Stimulated activated CD8-positive, alpha-beta memory T cell treated with anti-CD3 and anti-CD28 coated beads, Interleukin-2, amount 100 ng/mL, for 48 hours (primary cell): Measurements from ENCODE around the gene OTUD5.

Source experiments
- DNase-seq, 2 donors: peaks; one replicate each; pipeline ENCODE4 v3.0.0-alpha.2; 2020; ENCODE audit warnings: low read depth in 2 of 2

The OTUD5 gene

DNA sequence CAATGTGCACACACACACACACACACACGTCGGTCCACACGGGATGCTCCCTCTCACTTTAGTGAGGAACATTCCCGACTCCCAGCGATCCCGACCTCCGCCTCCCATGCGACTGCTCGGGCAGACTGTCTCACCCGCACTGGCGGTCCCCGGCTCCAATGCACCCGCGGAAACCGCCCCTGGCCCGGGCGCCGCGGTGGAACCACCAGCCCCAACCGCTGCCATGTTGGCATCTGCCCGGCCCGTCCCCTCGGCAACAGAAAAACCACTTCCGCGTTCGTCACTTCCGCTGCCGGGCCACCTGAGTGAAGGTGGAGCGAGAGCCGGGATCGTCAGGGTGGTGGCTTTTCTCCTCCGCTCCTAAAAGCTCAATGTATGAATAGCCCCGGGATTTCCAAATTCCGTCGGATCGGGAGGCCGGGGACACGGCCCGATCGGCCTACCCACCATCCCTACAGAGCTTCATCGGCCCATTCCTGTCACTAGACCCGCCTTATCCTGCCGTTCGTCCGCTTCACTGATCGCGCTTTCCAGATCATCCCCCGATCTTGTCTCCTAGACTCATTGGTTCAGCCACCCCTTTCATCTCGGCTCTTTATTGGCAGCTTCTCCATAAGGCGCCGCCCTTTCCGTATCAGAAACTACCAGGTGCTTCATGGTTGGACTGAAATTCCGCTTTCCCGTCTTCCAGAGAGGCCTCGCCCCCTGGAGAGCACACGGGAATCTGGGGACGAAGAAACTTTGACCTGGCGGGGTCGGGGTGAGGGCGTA lies 45.8 kb downstream of the OTUD5 start, which contains the start of gene SLC35A2:
SLC35A2 (minus strand) TSS at position 235 of the 771 bp plus-strand sequence; CDS start at position 225, 10 bp downstream.
- DNase-seq: peak; percentile 72 to 81

DNA sequence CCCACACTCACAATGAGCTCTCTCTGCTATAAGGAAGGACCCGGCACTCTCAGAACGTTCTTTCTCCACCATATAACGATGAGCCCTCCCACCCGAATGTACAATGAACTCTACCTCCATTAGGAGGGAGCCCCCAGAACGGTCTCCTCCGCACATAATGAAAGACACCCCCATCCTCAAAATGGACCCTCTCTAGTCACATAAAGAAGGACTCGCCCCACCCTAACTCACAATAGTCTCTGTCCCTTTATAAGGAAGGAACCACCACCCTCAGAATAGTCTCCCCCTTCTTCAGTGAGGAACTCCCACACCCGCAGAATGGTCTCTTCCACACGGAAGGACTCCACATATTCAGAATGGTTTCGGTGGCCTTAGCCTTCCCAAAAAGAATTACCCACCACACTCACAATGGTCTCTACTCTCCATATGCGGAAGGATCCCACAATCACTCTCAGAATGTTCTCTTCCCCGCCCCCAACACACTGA lies 46.4 kb downstream of the OTUD5 start:
- no peak for DNase-seq

DNA sequence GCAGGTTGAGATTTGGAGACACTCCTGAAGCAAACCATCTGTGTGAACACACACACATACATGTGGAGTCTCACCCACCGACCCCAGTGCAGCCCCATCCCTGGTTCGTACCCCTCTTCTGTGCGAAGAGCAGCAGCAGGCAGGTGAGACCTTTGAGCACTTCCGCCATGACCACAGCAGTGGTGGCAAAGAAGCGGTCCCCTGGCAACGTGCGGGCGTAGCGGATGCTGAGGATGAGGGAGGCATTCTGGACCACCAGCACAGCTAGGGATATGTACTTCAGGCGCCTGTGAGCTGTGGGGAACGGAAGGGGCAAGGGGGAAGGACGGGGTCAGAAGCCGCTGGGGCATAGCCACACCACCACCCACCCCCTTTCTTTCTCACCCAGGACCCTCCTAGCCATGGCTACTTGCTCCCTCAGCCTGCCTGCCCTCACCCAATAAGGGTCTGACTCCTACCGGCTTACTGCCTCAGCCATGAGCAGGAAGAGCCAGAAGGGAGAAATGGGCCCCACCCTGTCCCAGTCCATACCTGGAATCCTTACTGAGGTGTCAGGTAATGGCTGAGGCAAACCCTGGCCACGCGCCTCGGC lies 47.6 kb downstream of the OTUD5 start:
- no peak for DNase-seq

DNA sequence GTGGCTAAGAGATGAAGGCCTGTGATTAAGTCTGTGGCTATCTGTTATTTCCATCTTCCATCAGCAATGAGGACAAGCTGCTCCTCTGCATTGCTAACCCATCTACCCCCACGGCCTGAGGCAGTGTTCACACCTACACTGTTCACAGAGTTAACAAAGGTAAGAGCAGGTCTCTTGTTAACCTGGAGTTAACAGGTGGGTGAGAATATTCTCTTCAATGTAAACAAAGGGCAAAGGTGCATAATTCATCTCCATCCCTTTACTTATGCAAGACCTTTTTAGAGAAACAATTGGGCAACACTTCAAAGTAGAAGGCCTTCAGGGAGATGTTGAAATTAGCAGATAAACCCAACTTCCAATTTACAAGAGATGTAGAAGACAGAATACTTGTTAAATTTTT lies 48.8 kb downstream of the OTUD5 start:
- DNase-seq: no peak

DNA sequence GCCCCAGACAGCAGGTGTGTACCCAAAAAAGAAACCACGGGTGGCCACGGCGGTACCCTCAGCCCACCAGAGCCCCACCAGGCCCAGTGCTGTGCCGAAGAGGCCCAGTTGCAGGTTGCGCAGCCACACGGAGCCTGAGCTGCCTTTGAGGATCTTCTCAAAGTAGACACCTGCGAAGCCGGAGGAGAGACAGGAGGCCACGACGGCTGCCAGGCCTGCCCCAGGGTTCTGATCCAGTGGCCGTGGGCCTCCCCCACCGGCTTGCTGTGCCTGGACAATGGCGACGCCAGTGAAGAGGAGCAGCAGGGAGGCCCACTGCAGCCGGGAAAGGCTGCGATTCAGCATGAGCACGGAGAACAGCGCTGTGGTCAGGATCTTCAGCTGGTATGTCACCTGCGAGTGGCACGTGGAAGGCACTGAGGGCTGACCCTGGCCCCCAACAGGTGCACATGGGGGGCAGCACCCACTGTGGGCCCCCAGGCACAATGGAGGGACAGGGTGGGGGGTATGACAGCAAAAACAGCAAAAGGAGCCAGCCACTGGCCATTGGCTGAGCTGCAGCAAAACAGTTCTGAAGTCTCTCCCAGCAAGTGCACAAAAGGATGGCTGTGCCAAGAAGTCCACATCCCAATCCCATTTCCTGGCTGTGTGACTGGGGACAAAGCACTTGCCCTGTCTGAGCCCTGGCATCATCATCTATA lies 52.2 kb downstream of the OTUD5 start:
- no peak for DNase-seq

DNA sequence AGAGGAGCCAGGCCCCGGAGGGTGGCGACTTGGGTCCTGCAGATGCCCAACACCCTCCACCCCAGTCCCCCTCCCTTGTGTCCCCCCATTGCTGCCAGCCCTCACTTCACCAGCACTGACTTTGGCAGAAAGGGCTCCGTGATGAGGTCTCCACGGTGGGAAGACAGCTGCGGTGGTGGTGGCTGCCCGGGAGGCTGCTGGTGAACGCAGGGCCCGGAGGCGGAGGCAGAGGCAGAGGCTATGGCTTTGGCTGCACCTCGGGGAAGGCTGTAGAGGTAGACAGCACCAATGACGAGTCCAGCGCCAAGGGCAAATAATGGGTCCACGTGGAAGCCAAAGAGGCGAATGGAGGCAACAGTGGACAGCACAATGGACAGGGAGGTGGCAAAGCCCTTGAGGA lies 52.8 kb downstream of the OTUD5 start:
- DNase-seq: no peak

DNA sequence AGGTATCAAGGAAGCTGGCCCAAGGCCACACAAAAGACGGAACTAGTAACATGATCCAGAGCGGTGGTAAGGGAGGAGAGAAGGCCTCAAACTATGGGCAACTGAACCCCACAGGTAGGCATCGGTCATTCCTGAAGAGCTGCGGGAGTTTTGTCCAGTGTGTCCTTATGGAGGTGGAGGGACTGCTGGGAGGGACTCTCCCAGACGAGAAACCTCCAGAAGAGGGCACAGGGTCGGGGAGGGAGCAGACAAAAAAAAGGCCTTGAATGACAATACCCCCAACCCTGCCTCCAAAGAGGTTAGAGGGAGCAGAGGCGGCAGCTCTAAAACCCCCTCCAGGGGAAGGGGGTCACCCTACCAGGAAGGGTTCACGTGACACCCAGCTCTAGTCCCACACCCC lies 53.2 kb downstream of the OTUD5 start:
- no peak for DNase-seq

DNA sequence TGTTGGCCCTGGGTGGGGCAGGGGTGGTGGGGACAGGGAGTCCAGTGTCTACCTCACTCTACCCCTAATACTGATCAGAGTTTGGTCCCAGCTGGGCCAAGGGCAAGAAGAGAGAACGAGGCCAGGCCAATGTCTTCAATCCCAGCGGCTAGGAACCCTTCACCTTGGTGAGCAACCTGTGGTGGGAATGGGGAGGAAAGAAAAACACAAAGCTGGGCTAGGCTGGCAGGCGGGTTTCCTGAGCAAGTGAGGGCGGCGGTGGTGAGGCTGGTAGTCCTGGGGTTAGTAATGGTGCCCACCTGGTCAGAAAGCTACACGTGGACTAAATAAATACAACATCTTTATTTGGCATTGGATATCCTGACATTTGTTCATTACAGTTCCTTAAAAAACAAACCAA lies 54.1 kb downstream of the OTUD5 start:
- DNase-seq: no peak

DNA sequence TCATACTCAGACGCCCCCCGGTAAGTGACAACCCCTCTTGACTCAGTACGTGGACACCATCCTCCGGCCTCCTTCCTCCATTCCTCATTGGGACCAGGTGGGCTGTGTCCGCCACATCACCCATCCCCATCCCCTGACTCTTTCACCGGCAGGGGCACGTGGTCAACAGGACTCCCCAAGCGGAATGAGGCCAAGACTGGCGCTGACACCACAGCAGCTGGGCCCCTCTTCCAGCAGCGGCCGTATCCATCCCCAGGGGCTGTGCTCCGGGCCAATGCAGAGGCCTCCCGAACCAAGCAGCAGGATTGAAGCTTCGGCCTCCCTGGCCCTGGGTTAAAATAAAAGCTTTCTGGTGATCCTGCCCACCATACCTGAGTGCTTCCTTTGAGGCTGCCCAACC lies 54.6 kb downstream of the OTUD5 start:
- no peak for DNase-seq

DNA sequence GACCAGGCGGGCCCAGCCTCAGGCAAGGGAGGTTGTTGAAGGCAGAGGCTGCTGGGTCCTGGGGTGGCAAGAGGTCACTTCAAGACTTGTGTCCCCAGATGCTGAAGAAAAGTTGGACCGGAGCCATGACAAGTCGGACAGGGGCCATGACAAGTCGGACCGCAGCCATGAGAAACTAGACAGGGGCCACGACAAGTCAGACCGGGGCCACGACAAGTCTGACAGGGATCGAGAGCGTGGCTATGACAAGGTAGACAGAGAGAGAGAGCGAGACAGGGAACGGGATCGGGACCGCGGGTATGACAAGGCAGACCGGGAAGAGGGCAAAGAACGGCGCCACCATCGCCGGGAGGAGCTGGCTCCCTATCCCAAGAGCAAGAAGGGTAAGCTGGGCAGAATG lies 55.3 kb downstream of the OTUD5 start:
- no peak for DNase-seq

DNA sequence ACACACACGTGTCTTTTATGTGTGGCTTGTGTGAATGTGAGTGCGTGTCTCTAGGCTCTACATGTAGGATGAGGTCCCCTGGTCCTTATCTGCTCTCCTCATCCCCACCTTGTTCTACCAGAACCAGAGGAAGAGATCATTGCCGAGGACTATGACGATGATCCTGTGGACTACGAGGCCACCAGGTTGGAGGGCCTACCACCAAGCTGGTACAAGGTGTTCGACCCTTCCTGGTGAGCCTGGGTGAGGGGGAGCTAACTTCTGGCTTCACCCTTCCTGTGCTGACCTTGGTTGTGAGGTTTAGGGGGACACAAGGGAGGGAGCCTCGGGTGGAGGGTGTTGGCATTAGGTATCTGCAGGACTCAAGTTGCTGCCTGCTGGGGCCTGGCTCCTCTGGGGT lies 56.3 kb downstream of the OTUD5 start:
- no peak for DNase-seq

DNA sequence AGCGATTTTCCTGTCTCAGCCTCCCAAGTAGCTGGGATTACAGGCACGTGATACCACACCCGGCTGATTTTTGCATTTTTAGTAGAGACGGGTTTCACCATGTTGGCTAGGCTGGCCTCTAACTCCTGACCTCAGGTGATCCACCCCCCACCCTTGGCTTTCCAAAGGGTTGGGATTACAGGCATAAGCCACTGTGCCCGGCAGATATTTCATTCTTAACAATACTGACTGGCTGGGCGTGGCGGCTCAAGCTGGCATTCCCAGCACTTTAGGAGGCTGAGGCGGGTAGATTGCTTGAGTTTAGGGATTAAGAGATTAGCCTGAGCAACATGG lies 58.4 kb downstream of the OTUD5 start:
- DNase-seq: no peak

DNA sequence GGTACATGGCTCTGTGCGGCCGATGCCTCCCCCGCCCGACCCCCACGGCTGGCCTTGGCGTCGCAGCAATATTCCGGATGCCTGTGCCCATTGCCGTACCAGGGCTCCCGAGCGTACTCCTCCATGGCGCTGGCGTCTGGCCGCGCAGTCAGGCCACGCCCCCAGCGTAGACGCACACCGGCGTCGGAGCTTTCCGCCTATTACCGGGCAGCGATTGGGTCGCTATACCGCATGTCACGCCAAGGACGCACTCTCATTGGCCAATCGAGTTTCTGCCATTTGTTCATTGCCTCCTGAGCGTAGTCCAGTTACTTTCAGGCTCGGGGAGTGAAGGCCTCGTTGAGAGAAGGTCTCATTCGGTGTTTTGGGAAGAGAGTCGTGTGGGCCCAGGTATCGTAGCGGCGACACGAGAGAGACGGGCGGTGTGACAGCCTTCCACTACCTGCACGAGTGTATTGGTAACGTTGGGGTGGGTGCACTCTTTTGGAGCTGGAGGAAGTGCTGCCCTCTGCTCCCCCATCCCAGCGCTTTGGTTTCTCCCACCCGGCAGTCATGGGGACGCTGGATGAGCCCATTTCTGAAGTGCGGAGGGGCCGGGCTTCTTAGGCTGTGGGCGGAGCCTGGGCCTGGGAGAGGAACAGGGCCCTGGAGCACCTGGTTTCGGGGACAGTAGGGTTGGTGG lies 59.6 kb downstream of the OTUD5 start, which contains the start of the genes PQBP1 and TIMM17B:
PQBP1 (plus strand) TSS at position 306 of the 682 bp plus-strand sequence. CDS start 580 bp downstream, outside the sequence.
TIMM17B (minus strand) TSS at position 144 of the 682 bp plus-strand sequence; CDS start at position 125, 19 bp downstream.
- peak; percentile 70 to 74 for DNase-seq

DNA sequence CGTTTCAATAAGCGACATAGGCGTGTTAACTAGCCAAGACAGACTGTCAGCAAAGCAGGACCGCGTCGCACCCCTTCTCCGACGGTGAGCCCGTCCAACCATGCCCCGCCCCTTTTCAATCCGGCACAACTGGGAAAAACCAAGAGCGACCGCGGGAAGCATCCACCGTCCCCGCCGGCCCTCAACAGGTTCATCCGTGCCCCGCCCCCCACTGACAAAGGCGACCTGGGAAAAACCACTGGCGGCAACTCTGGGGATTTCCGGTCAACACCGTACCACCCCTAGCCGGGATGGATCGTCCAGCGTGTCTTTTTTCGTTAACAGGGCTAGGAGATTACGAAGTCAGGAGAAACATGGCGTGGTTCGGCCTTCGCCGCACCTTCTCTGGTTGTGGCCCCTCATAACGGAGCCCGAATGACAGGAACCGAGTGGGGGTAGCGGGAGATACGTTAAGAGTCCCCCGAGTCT lies 60.2 kb downstream of the OTUD5 start:
- DNase-seq: peak in 1 of 2 donors; percentile 47

DNA sequence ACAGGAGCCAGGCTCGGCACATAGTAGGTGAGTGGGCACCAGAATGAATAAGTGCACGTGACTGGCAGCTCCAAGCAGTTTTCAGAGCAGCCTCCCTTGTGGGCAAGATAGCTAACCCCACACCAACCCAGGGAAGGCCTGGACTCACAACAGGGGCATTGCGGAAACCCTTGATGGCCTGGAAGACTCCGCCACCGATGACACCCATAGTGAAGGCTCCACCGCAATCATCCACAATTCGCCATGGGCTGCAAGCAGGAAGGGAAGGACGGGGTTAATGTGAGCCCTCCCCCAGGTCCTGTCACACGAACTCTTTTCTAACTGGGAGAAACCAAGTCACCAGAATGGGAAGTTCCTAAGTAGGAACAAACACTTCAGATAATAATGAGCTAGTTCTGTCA lies 60.8 kb downstream of the OTUD5 start:
- no peak for DNase-seq

DNA sequence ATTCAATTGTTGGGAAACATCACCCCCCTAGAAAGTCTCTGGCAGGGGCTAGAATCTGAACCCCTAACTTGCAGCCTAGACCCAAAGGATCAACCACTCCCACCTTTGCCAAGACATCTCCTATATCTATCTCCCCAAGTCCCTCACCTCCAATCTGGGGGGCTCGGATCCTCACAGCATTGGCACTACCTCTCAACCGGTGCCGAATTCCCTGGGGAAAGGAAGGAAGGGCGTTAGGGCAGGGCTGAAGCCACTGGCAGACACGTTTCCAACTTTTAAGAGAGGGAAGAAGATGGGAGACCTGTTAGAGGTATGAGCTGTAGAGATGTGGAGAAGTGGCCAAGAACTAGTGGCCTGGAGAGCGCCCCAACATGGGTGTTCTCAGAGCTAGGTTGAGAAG lies 62.5 kb downstream of the OTUD5 start:
- no peak for DNase-seq

DNA sequence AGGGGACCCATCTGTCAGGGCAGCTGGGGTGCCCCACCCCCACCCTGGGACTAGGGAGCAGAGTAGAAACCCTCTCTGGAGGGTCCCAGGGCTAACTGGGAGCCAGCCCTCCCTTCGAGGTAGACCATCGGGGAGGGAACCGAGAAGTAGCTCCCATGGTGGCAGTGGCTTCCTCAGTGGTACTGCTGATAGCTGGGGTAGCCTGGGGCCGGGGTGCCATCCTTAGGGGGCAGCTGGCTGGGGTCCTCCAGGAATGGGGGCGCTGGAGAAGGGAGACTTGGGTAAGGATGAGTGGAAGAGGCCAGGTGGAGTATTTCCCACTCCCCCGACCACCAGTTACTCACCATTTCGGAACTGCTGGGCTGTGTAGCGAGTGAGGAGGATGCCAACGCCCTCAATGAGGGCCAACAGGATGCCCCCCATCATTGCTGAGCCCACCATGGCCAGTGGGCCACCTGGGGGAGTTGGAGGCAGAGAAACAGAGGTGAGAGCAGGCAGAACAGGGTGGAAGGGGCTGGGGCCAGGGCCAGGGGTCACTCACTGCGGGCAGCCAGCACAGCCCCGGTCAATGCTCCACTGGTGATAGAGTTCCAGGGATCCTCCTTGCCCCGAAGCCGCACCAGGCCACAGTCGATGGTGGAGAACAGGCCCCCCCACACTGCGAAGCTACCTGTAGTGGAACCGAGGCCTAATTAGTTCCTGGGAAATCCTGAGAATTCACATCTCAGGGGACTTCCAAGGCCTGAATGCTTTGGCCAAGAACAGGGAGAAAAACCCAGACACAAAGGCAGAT lies 63.7 kb downstream of the OTUD5 start:
- no peak for DNase-seq

DNA sequence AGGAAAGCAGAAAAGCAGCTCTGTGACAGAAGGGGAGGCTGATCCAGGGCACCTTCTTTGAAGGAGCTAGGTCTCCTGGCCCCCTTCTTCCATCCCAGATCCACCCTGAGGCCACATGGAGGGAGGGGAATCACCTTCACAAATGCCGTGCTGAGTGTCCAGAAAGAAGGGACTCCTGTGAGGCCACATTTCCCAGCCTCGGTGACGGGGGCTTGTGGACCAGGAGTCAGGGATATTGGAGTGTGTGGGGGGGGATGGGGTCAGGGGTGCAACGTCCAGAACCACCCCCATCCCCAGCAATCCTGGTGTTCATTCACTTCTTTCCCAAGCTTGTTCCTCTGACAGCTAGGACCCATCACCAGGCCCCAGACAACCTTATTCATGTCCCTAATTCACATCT lies 64.5 kb downstream of the OTUD5 start:
- no peak for DNase-seq

DNA sequence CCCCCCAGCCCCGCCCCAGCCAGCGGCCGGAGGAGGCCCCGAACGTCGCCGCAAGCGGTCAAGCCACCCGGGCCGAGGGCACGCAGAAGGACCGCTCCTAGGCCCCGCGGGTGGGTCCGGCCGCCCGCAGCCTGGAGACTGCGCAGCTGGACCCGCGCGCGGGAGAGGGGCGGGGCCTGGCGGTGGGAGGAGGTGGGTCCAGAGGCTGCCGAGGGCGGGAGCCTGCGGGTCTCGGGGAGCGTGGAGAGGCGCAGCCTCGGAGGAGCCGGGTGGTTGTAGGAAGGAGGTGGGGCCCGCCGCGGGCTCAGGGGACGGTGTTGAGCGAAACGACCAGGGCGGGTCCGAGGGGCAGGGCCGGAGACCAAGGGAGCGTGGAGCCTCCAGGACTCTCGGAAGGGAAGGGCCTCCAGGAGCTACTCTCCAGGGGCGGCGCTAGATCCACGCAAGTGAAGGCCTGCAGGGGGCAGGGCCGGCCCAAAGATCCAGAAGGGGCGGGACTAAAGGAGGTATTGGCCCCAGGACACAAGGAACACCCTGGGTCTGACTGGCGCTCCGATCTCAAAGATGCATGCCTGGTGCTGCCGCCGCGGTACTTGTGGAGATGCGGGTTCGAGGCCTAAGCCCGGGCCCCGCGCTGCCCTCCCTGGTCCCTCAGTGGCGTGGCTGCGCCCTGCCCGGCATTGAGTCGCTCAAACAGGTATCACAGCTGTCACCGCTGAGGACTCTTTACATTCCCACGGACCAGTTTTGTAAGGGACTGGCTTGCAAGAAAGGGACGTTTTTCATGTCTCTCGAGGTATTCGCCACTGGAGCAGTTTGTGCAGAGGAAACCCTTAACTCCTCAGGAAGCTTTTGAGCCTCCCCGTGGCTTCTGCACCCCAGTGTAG lies 65.8 kb downstream of the OTUD5 start:
- peak; percentile 47 to 59 for DNase-seq

DNA sequence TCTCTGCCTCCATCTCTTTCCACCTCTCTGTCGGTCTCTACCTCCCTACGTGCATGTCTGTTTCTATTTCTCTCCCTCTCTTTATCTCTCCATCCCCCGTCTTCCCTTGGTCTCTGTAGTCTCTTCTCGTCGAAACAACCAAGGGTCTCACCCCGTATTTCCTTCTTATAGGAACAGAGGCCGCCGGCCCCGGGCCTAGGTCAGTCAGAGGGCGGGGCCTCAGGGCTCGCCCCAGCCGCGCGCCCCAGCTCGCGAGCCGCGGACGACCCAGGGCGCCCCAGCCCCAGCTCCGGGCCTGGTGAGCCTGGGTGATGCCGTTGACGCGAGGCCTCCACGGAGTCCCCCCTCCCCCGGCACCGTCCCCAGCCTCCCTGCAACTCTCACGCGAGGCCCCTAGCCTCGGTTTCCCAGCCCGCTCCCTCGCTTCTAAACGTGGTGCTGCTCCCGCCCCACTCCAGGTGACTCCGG lies 66.4 kb downstream of the OTUD5 start:
- no peak for DNase-seq
